NCI-H345 (cell line): ENCODE data around the gene UNC13D.

ENCODE experiments used
- DNase-seq: peaks from one replicate; lab custom pipeline; 2025; lab: John Stamatoyannopoulos, UW

Gene UNC13D

GRCh38 chr17:75850928-75851692, 6.9 kb upstream of the UNC13D start:
- no peak for DNase-seq

GRCh38 chr17:75849724-75850123, 5.5 kb upstream of the UNC13D start:
- DNase-seq = no peak

- DNase-seq = no peak
These were observed 5.1 kb upstream of the UNC13D start for GRCh38 chr17:75849279-75849646.

- DNase-seq = peak; percentile 47
These were observed 4.5 kb upstream of the UNC13D start for GRCh38 chr17:75848523-75849278.

GRCh38 chr17:75847614-75848522, 3.7 kb upstream of the UNC13D start:
- no peak for DNase-seq

GRCh38 chr17:75846692-75847613, 2.7 kb upstream of the UNC13D start:
- DNase-seq = no peak

- DNase-seq = no peak
These were observed 1.9 kb upstream of the UNC13D start for GRCh38 chr17:75845933-75846691.

GRCh38 chr17:75845058-75845711, 981 bp upstream of the UNC13D start:
- peak; percentile 44 for DNase-seq

GRCh38 chr17:75844530-75845057, 390 bp upstream of the UNC13D start:
- DNase-seq = no peak

GRCh38 chr17:75842963-75843576, 1.1 kb downstream of the UNC13D start:
- DNase-seq = no peak

- DNase-seq = no peak
These were observed 1.8 kb downstream of the UNC13D start for GRCh38 chr17:75842411-75842810.

GRCh38 chr17:75840799-75841164, 3.4 kb downstream of the UNC13D start:
- no peak for DNase-seq

GRCh38 chr17:75839942-75840798, 4.0 kb downstream of the UNC13D start:
- DNase-seq = no peak

- DNase-seq = no peak
These were observed 5.8 kb downstream of the UNC13D start for GRCh38 chr17:75838410-75838809.

GRCh38 chr17:75837899-75838298, 6.3 kb downstream of the UNC13D start:
- no peak for DNase-seq

- DNase-seq = no peak
These were observed 7.6 kb downstream of the UNC13D start for GRCh38 chr17:75836605-75837004.

GRCh38 chr17:75835654-75835987, 8.6 kb downstream of the UNC13D start:
- no peak for DNase-seq

GRCh38 chr17:75834928-75835653, 9.1 kb downstream of the UNC13D start:
- no peak for DNase-seq
